PC-3 (cell line): ENCODE measurements around the gene LIN9.

ENCODE experiments used
- EZH2 ChIP-seq: fragments of 300-600 bp; sonication (generic); IDR thresholded peaks from one replicate; pipeline ENCODE4 v1.6.1; 2017; ENCODE audit warnings: antibody characterized with exemption, mild to moderate bottlenecking, low read length; ENCODE audit not compliant: unreplicated experiment
- EZH2phosphoT487 ChIP-seq: fragments of 300-600 bp; sonication (generic); IDR thresholded peaks from 2 replicates; pipeline ENCODE4 v1.6.1; 2018; ENCODE audit warnings: mild to moderate bottlenecking, antibody characterized with exemption, low read length, borderline replicate concordance
- TF ChIP-seq, protein P1 (sequence below): fragments of 300-600 bp; sonication (generic); conservative IDR thresholded peaks from 2 replicates; pipeline ENCODE4 v1.5.1; 2017; ENCODE audit warnings: antibody characterized with exemption, low read depth, mild to moderate bottlenecking, low read length

GRCh38 chr1:226279498-226279897, 29.5 kb downstream of the LIN9 start:
- TF ChIP-seq EZH2phosphoT487 (no peak), EZH2 (no peak)
- TF ChIP-seq, protein P1, sequence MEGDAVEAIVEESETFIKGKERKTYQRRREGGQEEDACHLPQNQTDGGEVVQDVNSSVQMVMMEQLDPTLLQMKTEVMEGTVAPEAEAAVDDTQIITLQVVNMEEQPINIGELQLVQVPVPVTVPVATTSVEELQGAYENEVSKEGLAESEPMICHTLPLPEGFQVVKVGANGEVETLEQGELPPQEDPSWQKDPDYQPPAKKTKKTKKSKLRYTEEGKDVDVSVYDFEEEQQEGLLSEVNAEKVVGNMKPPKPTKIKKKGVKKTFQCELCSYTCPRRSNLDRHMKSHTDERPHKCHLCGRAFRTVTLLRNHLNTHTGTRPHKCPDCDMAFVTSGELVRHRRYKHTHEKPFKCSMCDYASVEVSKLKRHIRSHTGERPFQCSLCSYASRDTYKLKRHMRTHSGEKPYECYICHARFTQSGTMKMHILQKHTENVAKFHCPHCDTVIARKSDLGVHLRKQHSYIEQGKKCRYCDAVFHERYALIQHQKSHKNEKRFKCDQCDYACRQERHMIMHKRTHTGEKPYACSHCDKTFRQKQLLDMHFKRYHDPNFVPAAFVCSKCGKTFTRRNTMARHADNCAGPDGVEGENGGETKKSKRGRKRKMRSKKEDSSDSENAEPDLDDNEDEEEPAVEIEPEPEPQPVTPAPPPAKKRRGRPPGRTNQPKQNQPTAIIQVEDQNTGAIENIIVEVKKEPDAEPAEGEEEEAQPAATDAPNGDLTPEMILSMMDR, result no peak
